ENCODE results near the gene EEPD1. TPM values are rescaled to one million over a fixed set of nuclear protein-coding genes. Genes with fewer than 3 reads are reported as not detected.

The EEPD1 gene
- total and polyA plus RNA-seq, 2 donors: 16.9 to 32.8 TPM

DNA sequence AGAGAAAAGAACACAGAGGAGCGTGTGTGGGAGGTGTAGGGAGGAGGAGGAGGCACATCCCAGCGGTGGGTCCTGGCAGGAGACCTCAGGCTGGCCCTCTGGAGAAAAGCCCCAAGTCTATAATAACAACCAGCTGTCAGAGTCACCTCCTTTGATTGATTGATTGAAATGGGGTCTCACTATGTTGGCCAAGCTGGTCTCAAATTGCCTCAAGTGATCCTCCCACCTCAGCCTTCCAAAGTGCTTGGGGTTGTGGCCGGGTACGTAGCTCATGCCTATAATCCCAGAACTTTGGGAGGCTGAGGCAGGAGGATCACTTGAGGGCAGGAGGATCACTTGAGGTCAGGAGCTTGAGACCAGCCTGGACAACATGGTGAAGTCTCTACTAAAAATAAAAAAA is 133.6 kb downstream of the EEPD1 start:
- no peak for DNase-seq (ENCODE audit: low read depth in 6 of 9, low spot score in 9 of 9)
- WGBS: 96% methylated on average over 4 of the region's 4 CpGs
- Histone ChIP-seq H3K36me3 (ENCODE audit: control insufficient read depth in 2 of 2, insufficient read depth in 2 of 2, low read length in 1 of 2) (peaks cover 7 to 14% of the 10 kb centered on the region in 2 donors), H3K4me3 (ENCODE audit: low read length in 2 of 2) (no peak overlapping the region), H3K4me1 (ENCODE audit: control insufficient read depth in 2 of 2, insufficient read depth in 2 of 2, low read length in 2 of 2) (peaks cover 57 to 87% of the 10 kb centered on the region in 2 donors), H3K27ac (ENCODE audit: low read depth in 1 of 2, low read length in 1 of 2) (peak overlapping the region; percentile 79 to 98), H3K27me3 (ENCODE audit: control insufficient read depth in 2 of 2, insufficient read depth in 1 of 2, low read length in 1 of 2) (no peaks in the 10 kb centered on the region), H3K9me3 (ENCODE audit: control insufficient read depth in 2 of 2, insufficient read depth in 1 of 2, low read length in 1 of 2) (no peaks in the 10 kb centered on the region)

DNA sequence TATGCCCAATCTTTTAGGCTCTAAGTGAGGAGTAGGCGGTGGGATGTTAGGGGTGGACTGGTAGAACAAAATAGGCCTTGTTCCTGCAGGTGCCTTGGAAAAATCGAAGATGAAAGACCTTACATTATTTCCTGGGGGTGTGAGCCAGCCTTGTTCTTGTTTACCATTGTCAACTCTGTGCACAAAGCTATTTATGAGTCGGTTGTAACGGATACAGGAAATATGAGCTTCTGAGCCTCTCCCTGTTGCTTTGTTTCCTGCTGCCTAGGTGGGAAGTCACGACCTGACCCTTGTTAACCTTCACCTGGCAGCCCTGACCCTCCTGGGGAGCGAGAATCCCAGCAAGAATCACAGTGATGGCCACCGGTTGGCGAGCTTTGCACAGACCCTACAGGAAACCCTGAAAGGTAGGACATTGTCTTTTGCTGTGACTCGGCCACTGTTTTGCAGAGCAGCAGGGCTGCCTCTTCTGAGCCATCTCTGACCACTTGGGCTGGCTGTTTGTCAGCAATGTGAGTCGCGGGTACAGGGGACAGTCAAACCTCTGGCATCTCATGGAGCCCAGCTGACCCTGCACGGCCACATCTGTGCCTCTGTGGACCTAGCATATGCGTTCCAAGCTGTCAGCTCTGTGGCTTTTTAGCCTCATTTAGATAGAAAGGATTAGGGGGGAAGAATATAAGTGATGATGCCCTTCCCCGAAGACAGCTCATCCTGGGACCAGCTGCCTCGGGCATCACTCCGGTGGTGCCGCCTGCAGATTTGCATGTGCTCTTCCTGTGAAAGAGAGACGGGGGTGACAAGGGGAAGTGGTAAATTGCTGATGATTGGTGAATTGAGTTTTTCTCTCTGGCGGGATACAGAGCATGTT is 134.6 kb downstream of the EEPD1 start:
- peak overlapping the region; percentile 33 to 58 for H3K4me3 ChIP-seq (ENCODE audit: low read length in 2 of 2)
- DNase-seq (ENCODE audit: low read depth in 6 of 9, low spot score in 9 of 9): peak in 5 of 9 donors; percentile 50 to 84 (median 64)

DNA sequence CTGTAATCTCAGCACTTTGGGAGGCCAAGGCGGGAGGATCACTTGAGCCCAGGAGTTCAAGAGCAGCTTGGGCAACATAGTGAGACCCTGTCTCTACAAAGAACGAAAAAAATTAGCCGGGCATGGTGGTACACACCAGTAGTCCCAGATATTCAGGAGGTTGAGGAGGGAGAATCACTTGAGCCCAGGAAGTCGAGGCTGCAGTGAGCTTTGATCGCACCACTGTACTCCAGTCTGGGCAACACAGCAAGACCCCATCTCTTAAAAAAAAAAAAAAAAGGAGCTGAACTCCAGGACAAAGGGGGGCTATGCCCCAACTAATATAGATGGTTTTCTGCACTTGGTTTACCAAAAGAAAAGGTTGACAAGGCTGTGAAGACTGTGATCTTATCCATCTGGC is 135.4 kb downstream of the EEPD1 start:
- Histone ChIP-seq H3K36me3 (ENCODE audit: control insufficient read depth in 2 of 2, insufficient read depth in 2 of 2, low read length in 1 of 2) (peaks cover 4 to 17% of the 10 kb centered on the region in 2 donors), H3K4me3 (ENCODE audit: low read length in 2 of 2) (peak overlapping the region in 1 of 2 donors; percentile 58), H3K27me3 (ENCODE audit: control insufficient read depth in 2 of 2, insufficient read depth in 1 of 2, low read length in 1 of 2) (no peaks in the 10 kb centered on the region), H3K4me1 (ENCODE audit: control insufficient read depth in 2 of 2, insufficient read depth in 2 of 2, low read length in 2 of 2) (peaks cover 46 to 81% of the 10 kb centered on the region in 2 donors), H3K9me3 (ENCODE audit: control insufficient read depth in 2 of 2, insufficient read depth in 1 of 2, low read length in 1 of 2) (no peaks in the 10 kb centered on the region), H3K27ac (ENCODE audit: low read depth in 1 of 2, low read length in 1 of 2) (peak overlapping the region; percentile 75 to 98)
- WGBS: 97% methylated on average over 5 of the region's 5 CpGs
- no peak for DNase-seq (ENCODE audit: low read depth in 6 of 9, low spot score in 9 of 9)

More for the DNA sequence above, 134.6 kb downstream of the EEPD1 start:
- Histone ChIP-seq H3K27me3 (ENCODE audit: control insufficient read depth in 2 of 2, insufficient read depth in 1 of 2, low read length in 1 of 2) (no peaks in the 10 kb centered on the region), H3K4me1 (ENCODE audit: control insufficient read depth in 2 of 2, insufficient read depth in 2 of 2, low read length in 2 of 2) (peaks cover 55 to 89% of the 10 kb centered on the region in 2 donors), H3K36me3 (ENCODE audit: control insufficient read depth in 2 of 2, insufficient read depth in 2 of 2, low read length in 1 of 2) (peaks cover 4 to 14% of the 10 kb centered on the region in 2 donors), H3K27ac (ENCODE audit: low read depth in 1 of 2, low read length in 1 of 2) (peak overlapping the region; percentile 96 to 98), H3K9me3 (ENCODE audit: control insufficient read depth in 2 of 2, insufficient read depth in 1 of 2, low read length in 1 of 2) (no peaks in the 10 kb centered on the region)
- 28% methylated on average over 19 of the region's 19 CpGs for WGBS

GRCh38 chr7:36289833-36290661 is 137.0 kb downstream of the EEPD1 start:
- H3K4me3 ChIP-seq (ENCODE audit: low read length in 2 of 2): no peak overlapping the region
- no peaks in the 10 kb centered on the region for H3K9me3 ChIP-seq (ENCODE audit: control insufficient read depth in 2 of 2, insufficient read depth in 1 of 2, low read length in 1 of 2)
- no peak overlapping the region for H3K27ac ChIP-seq (ENCODE audit: low read depth in 1 of 2, low read length in 1 of 2)
- peaks cover 35 to 65% of the 10 kb centered on the region in 2 donors for H3K4me1 ChIP-seq (ENCODE audit: control insufficient read depth in 2 of 2, insufficient read depth in 2 of 2, low read length in 2 of 2)
- H3K27me3 ChIP-seq (ENCODE audit: control insufficient read depth in 2 of 2, insufficient read depth in 1 of 2, low read length in 1 of 2): no peaks in the 10 kb centered on the region
- 97% methylated on average over 7 of the region's 7 CpGs for WGBS
- H3K36me3 ChIP-seq (ENCODE audit: control insufficient read depth in 2 of 2, insufficient read depth in 2 of 2, low read length in 1 of 2): peaks cover 4 to 17% of the 10 kb centered on the region in 2 donors
- DNase-seq (ENCODE audit: low read depth in 6 of 9, low spot score in 9 of 9): no peak

- Histone ChIP-seq H3K4me1 (ENCODE audit: control insufficient read depth in 2 of 2, insufficient read depth in 2 of 2, low read length in 2 of 2) (peaks cover 19 to 49% of the 10 kb centered on the region in 2 donors), H3K27ac (ENCODE audit: low read depth in 1 of 2, low read length in 1 of 2) (peak overlapping the region in 1 of 2 donors; percentile 53), H3K9me3 (ENCODE audit: control insufficient read depth in 2 of 2, insufficient read depth in 1 of 2, low read length in 1 of 2) (no peaks in the 10 kb centered on the region), H3K36me3 (ENCODE audit: control insufficient read depth in 2 of 2, insufficient read depth in 2 of 2, low read length in 1 of 2) (peaks cover 4 to 17% of the 10 kb centered on the region in 2 donors), H3K4me3 (ENCODE audit: low read length in 2 of 2) (peak overlapping the region; percentile 11 to 13), H3K27me3 (ENCODE audit: control insufficient read depth in 2 of 2, insufficient read depth in 1 of 2, low read length in 1 of 2) (no peaks in the 10 kb centered on the region)
- DNase-seq (ENCODE audit: low read depth in 6 of 9, low spot score in 9 of 9): peak in 6 of 9 donors; percentile 67 to 88 (median 80)
- 29% methylated on average over 18 of the region's 18 CpGs for WGBS
These were observed 138.6 kb downstream of the EEPD1 start for GRCh38 chr7:36291387-36292316.

DNA sequence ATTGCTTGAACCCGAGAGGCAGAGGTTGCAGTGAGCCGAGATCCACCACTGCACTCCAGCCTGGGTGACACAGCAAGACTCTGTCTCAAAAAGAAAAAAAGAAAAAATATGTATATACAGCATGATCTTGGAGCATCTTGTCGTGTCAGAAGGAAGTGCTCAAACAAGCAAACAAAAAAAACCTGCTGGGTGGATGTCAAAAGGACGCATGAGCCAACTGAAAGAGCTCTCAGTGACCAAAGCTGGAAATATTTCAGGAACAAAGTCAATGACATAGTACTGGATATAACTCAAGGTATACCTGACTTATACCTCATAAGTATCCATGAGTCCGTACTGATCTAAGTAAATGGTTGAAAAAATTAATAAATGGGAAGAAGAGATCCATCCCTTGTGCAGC is 142.0 kb downstream of the EEPD1 start:
- H3K9me3 ChIP-seq (ENCODE audit: control insufficient read depth in 2 of 2, insufficient read depth in 1 of 2, low read length in 1 of 2): no peaks in the 10 kb centered on the region
- no peaks in the 10 kb centered on the region for H3K27me3 ChIP-seq (ENCODE audit: control insufficient read depth in 2 of 2, insufficient read depth in 1 of 2, low read length in 1 of 2)
- peaks cover 3 to 26% of the 10 kb centered on the region in 2 donors for H3K4me1 ChIP-seq (ENCODE audit: control insufficient read depth in 2 of 2, insufficient read depth in 2 of 2, low read length in 2 of 2)
- WGBS: 95% methylated on average over 5 of the region's 5 CpGs
- no peak overlapping the region for H3K27ac ChIP-seq (ENCODE audit: low read depth in 1 of 2, low read length in 1 of 2)
- DNase-seq (ENCODE audit: low read depth in 6 of 9, low spot score in 9 of 9): no peak
- peaks cover 35 to 46% of the 10 kb centered on the region in 2 donors for H3K36me3 ChIP-seq (ENCODE audit: control insufficient read depth in 2 of 2, insufficient read depth in 2 of 2, low read length in 1 of 2)
- H3K4me3 ChIP-seq (ENCODE audit: low read length in 2 of 2): no peak overlapping the region

DNA sequence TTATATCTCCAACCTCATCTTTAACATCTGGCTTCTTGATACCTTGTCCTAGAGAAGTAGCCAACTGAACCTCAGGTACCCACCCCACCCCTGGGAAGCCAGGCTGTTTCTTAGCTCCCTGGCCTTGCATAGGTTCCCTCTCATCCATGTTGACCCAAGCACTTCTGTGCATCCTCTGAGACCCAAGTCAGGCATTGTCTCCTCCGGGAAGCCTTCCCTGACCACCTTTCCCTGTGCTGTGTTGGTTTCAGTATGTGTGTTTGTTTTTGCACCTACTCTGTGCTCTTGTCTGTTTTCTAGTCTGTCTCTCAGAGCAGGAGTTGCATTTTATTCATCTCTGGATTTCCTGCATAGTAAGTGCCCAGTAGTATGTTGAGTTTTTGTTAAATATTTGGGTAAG is 143.2 kb downstream of the EEPD1 start:
- Histone ChIP-seq H3K4me1 (ENCODE audit: control insufficient read depth in 2 of 2, insufficient read depth in 2 of 2, low read length in 2 of 2) (peaks cover 0 to 14% of the 10 kb centered on the region in 2 donors), H3K4me3 (ENCODE audit: low read length in 2 of 2) (no peak overlapping the region), H3K36me3 (ENCODE audit: control insufficient read depth in 2 of 2, insufficient read depth in 2 of 2, low read length in 1 of 2) (peaks cover 40 to 47% of the 10 kb centered on the region in 2 donors), H3K27ac (ENCODE audit: low read depth in 1 of 2, low read length in 1 of 2) (no peak overlapping the region), H3K27me3 (ENCODE audit: control insufficient read depth in 2 of 2, insufficient read depth in 1 of 2, low read length in 1 of 2) (no peaks in the 10 kb centered on the region), H3K9me3 (ENCODE audit: control insufficient read depth in 2 of 2, insufficient read depth in 1 of 2, low read length in 1 of 2) (no peaks in the 10 kb centered on the region)
- no peak for DNase-seq (ENCODE audit: low read depth in 6 of 9, low spot score in 9 of 9)
- 98% methylated on average over 1 of the region's 1 CpG for WGBS

DNA sequence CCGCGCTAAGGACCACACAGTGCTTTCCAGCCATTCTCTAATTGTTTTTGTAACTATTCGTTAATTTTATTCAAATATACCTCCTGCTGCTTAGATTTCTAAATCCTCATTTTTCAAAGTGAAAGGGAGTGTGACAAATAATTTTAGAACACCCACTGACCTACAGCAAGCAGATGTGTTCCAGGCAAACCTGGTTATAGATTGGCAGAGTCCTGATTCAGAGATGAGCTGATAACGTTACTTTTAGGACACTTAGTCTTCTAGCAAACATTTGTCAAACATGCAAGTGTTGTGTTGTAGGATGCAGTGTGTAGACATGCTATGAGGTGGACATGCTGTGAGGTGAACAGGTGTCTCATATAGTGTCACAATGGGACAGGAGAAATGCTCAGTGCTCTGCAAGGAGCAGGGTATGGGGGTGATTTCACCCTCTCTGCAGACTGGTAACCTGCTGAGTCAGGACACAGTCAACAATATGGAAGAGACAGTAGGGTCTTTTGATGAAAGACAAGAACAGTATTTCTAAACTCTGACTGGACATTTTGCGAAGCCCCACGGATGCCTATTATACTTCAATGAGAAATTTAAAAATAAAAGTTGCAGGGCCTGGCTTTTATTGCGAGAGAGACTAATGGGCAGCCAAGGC is 144.4 kb downstream of the EEPD1 start:
- no peak for DNase-seq (ENCODE audit: low read depth in 6 of 9, low spot score in 9 of 9)
- no peak overlapping the region for H3K4me3 ChIP-seq (ENCODE audit: low read length in 2 of 2)
- 98% methylated on average over 7 of the region's 7 CpGs for WGBS
- H3K27me3 ChIP-seq (ENCODE audit: control insufficient read depth in 2 of 2, insufficient read depth in 1 of 2, low read length in 1 of 2): no peaks in the 10 kb centered on the region
- no peaks in the 10 kb centered on the region for H3K9me3 ChIP-seq (ENCODE audit: control insufficient read depth in 2 of 2, insufficient read depth in 1 of 2, low read length in 1 of 2)
- peaks cover 42 to 51% of the 10 kb centered on the region in 2 donors for H3K36me3 ChIP-seq (ENCODE audit: control insufficient read depth in 2 of 2, insufficient read depth in 2 of 2, low read length in 1 of 2)
- no peak overlapping the region for H3K27ac ChIP-seq (ENCODE audit: low read depth in 1 of 2, low read length in 1 of 2)
- H3K4me1 ChIP-seq (ENCODE audit: control insufficient read depth in 2 of 2, insufficient read depth in 2 of 2, low read length in 2 of 2): peaks cover 0 to 2% of the 10 kb centered on the region in 2 donors

Data from thymus (tissue), 11 donors.